ENCODE data around the gene IGF1R.

DNA sequence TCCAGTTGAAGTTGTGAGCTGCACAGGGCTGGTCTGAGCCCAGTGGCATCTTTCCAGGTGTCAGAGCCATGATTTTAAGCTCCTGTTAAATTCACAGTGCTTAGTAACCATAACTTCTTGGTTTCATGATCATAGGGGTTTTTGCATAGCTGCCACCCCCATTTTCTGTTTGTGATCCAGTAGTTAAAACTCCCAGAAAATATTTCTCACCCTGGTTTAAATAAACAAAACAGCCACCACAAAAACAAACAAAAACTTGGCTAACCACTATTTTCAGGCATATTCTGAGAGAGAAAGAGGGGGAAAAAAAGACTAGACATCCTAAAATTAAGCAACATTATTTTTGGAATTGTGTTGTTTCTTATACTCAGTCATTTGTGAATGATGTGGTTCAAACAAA is 175.3 kb downstream of the IGF1R start:
- TF ChIP-seq, protein P1, sequence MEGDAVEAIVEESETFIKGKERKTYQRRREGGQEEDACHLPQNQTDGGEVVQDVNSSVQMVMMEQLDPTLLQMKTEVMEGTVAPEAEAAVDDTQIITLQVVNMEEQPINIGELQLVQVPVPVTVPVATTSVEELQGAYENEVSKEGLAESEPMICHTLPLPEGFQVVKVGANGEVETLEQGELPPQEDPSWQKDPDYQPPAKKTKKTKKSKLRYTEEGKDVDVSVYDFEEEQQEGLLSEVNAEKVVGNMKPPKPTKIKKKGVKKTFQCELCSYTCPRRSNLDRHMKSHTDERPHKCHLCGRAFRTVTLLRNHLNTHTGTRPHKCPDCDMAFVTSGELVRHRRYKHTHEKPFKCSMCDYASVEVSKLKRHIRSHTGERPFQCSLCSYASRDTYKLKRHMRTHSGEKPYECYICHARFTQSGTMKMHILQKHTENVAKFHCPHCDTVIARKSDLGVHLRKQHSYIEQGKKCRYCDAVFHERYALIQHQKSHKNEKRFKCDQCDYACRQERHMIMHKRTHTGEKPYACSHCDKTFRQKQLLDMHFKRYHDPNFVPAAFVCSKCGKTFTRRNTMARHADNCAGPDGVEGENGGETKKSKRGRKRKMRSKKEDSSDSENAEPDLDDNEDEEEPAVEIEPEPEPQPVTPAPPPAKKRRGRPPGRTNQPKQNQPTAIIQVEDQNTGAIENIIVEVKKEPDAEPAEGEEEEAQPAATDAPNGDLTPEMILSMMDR (IDR thresholded peaks at IDR 0.05; ENCODE audit: poor library complexity): no peak
- TF ChIP-seq EZH2 (IDR thresholded peaks at IDR 0.05; ENCODE audit: borderline replicate concordance) (no peak), EZH2phosphoT487 (IDR thresholded peaks at IDR 0.05; ENCODE audit: low read depth, severe bottlenecking, unreplicated experiment) (no peak)
